H1 (cell line): Measurements from ENCODE around the gene CDC42EP5. TPM values are rescaled to one million over a fixed set of nuclear protein-coding genes. Genes with fewer than 3 reads are reported as not detected.

Source experiments
- CTCF ChIA-PET: fragments of 300-600 bp; sonication (Branson Sonifier 250); formaldehyde crosslinking; loops from one replicate; lab custom pipeline; 2021; ENCODE audit not compliant: partially characterized antibody; lab: Charles Lee
- POLR2A ChIA-PET: fragments of 300-600 bp; sonication (Branson Sonifier 250); formaldehyde crosslinking; loops from one replicate; lab custom pipeline; 2021; ENCODE audit warnings: inconsistent platforms; ENCODE audit not compliant: partially characterized antibody; lab: Charles Lee
- DNase-seq, 2 experiments: peaks; one replicate each; pipeline versions ENCODE4 v3.0.0 to v3.0.0-alpha.2; 2010 to 2022; ENCODE audit warnings: low spot score in 2 of 2, low read depth in 1 of 2, mixed read lengths in 1 of 2
- FAIRE-seq: peaks from 2 replicates; lab custom pipeline; 2011; peaks lifted over from hg19 to GRCh38; lab: Jason Lieb, UNC
- H2AFZ ChIP-seq: 2 replicates; pipeline ENCODE4 v1.8.1; 2012; ENCODE audit warnings: low read length, inconsistent platforms
- H2AK5ac ChIP-seq: 2 replicates; pipeline ENCODE4 v1.6.1; 2013; ENCODE audit warnings: low read depth, low read length
- H2BK120ac ChIP-seq: replicated peaks from 2 replicates; pipeline ENCODE3; 2013; ENCODE audit warnings: low read depth, low read length, inconsistent platforms
- H2BK12ac ChIP-seq: 2 replicates; pipeline ENCODE4 v1.6.1; 2013; ENCODE audit warnings: low read depth, low read length
- H2BK15ac ChIP-seq: 2 replicates; pipeline ENCODE4 v1.6.1; 2013; ENCODE audit warnings: low read length
- H2BK20ac ChIP-seq: 2 replicates; pipeline ENCODE4 v1.6.1; 2013; ENCODE audit warnings: low read length
- H2BK5ac ChIP-seq: 2 replicates; pipeline ENCODE4 v1.6.1; 2013; ENCODE audit warnings: low read depth, low read length
- H3K14ac ChIP-seq: 2 replicates; pipeline ENCODE4 v1.6.1; 2013; ENCODE audit warnings: inconsistent platforms; ENCODE audit not compliant: insufficient read length
- H3K18ac ChIP-seq: 2 replicates; pipeline ENCODE4 v1.6.1; 2013; ENCODE audit warnings: low read length; ENCODE audit errors: extremely low read depth
- H3K23ac ChIP-seq: 2 replicates; pipeline ENCODE4 v1.6.1; 2013; ENCODE audit warnings: inconsistent platforms; ENCODE audit not compliant: insufficient read length
- H3K23me2 ChIP-seq: 2 replicates; pipeline ENCODE4 v1.6.1; 2013; ENCODE audit warnings: low read depth, low read length
- H3K27ac ChIP-seq: 2 replicates; pipeline ENCODE4 v1.6.1; 2011; ENCODE audit warnings: low read depth, low read length, inconsistent platforms
- H3K27me3 ChIP-seq, 4 experiments: replicated peaks in 1 of 4; 1 replicate in 1 of 4; 2 replicates in 3 of 4; pipeline versions ENCODE4 v1.6.1 to v1.8.1; 2011 to 2013; ENCODE audit warnings: low read length in 3 of 4, mild to moderate bottlenecking in 3 of 4, inconsistent platforms in 2 of 4, mixed read lengths in 2 of 4, moderate library complexity in 1 of 4; ENCODE audit not compliant: control insufficient read depth in 3 of 4, insufficient read depth in 3 of 4; ENCODE audit errors: extremely low read depth in 1 of 4
- H3K36me3 ChIP-seq, 4 experiments: 2 replicates each; pipeline versions ENCODE4 v1.6.1 to v1.8.1; 2011 to 2013; ENCODE audit warnings: mild to moderate bottlenecking in 4 of 4, low read length in 3 of 4, moderate library complexity in 2 of 4, control low read depth in 1 of 4, inconsistent platforms in 1 of 4; ENCODE audit not compliant: insufficient read depth in 4 of 4, control insufficient read depth in 2 of 4
- H3K4ac ChIP-seq: replicated peaks from 2 replicates; pipeline ENCODE3; 2013; ENCODE audit warnings: low read length, low read depth, mixed read lengths, inconsistent platforms; ENCODE audit not compliant: insufficient read length
- H3K4me1 ChIP-seq, 4 experiments: replicated peaks in 1 of 4; 1 replicate in 1 of 4; 2 replicates in 3 of 4; pipeline versions ENCODE4 v1.6.1 to v1.8.1; 2011 to 2013; ENCODE audit warnings: low read length in 3 of 4, inconsistent platforms in 2 of 4, mixed read lengths in 1 of 4; ENCODE audit not compliant: insufficient read depth in 4 of 4, control insufficient read depth in 3 of 4
- H3K4me2 ChIP-seq, 2 experiments: 2 replicates each; pipeline versions ENCODE4 v1.6.1 to v1.8.1; 2011 to 2013; ENCODE audit warnings: low read depth in 2 of 2, low read length in 2 of 2, control low read depth in 1 of 2, inconsistent platforms in 1 of 2, mild to moderate bottlenecking in 1 of 2; ENCODE audit not compliant: insufficient read depth in 1 of 2
- H3K4me3 ChIP-seq, 4 experiments: fragments of 200-600, 300-600 bp in 1 of 4; sonication (generic), shearing (Covaris generic), sonication (Bioruptor Twin) in 1 of 4; 2 replicates each; pipeline versions ENCODE4 v1.5.1 to v1.8.1; 2011 to 2016; ENCODE audit warnings: low read length in 4 of 4, low read depth in 3 of 4, control low read depth in 2 of 4, inconsistent platforms in 2 of 4, mild to moderate bottlenecking in 2 of 4, mixed read lengths in 1 of 4, moderate library complexity in 1 of 4; ENCODE audit not compliant: insufficient read depth in 2 of 4; ENCODE audit errors: extremely low read depth in 1 of 4
- H3K56ac ChIP-seq: replicated peaks from 2 replicates; pipeline ENCODE3; 2013; ENCODE audit warnings: low read depth, mild to moderate bottlenecking, mixed read lengths, low read length, inconsistent platforms; ENCODE audit not compliant: insufficient read length
- H3K79me1 ChIP-seq: 2 replicates; pipeline ENCODE4 v1.6.1; 2013; ENCODE audit warnings: low read depth, low read length, control low read depth
- H3K79me2 ChIP-seq, 2 experiments: 2 replicates each; pipeline versions ENCODE4 v1.6.1 to v1.8.1; 2012 to 2013; ENCODE audit warnings: low read length in 2 of 2, mild to moderate bottlenecking in 2 of 2, inconsistent platforms in 1 of 2; ENCODE audit not compliant: insufficient read depth in 2 of 2, control insufficient read depth in 1 of 2
- H3K9ac ChIP-seq, 4 experiments: replicated peaks in 1 of 4; 1 replicate in 1 of 4; 2 replicates in 3 of 4; pipeline versions ENCODE4 v1.6.1 to v1.8.1; 2011 to 2013; ENCODE audit warnings: low read depth in 3 of 4, low read length in 3 of 4, control low read depth in 2 of 4, mild to moderate bottlenecking in 2 of 4, moderate library complexity in 2 of 4, inconsistent platforms in 1 of 4; ENCODE audit errors: extremely low read depth in 1 of 4
- H3K9me3 ChIP-seq, 2 experiments: 2 replicates each; pipeline versions ENCODE4 v1.6.1 to v1.8.1; 2012 to 2013; ENCODE audit warnings: mild to moderate bottlenecking in 2 of 2, moderate library complexity in 2 of 2, control low read depth in 1 of 2, inconsistent platforms in 1 of 2, low read depth in 1 of 2, low read length in 1 of 2, mixed read lengths in 1 of 2; ENCODE audit not compliant: insufficient read depth in 2 of 2
- H4K20me1 ChIP-seq, 2 experiments: replicated peaks in 1 of 2; 2 replicates each; pipeline versions ENCODE3 to v1.8.1; 2011 to 2013; ENCODE audit warnings: inconsistent platforms in 2 of 2, low read length in 2 of 2, mild to moderate bottlenecking in 1 of 2; ENCODE audit not compliant: insufficient read depth in 2 of 2, control insufficient read depth in 1 of 2
- H4K5ac ChIP-seq: 2 replicates; pipeline ENCODE4 v1.6.1; 2013; ENCODE audit warnings: low read length, low read depth, mixed read lengths, inconsistent platforms; ENCODE audit not compliant: insufficient read length
- H4K8ac ChIP-seq: 2 replicates; pipeline ENCODE4 v1.8.0; 2013; ENCODE audit warnings: mild to moderate bottlenecking, moderate library complexity, low read length, inconsistent platforms; ENCODE audit not compliant: insufficient read depth; ENCODE audit errors: extremely low read depth
- H4K91ac ChIP-seq: replicated peaks from 2 replicates; pipeline ENCODE3; 2013; ENCODE audit warnings: low read length, mixed read lengths, inconsistent platforms; ENCODE audit not compliant: insufficient read length
- HDAC6 ChIP-seq: IDR thresholded peaks from one replicate; pipeline ENCODE4 v1.7.1; 2012; ENCODE audit warnings: low read depth, mild to moderate bottlenecking, inconsistent platforms, low read length, moderate library complexity
- POLR2AphosphoS5 ChIP-seq: IDR thresholded peaks from 2 replicates; pipeline ENCODE4 v1.6.1; 2011; ENCODE audit warnings: low read depth, low read length
- WGBS, 2 experiments: shearing (Covaris generic) in 1 of 2; methylation state at CpG; one replicate each; pipeline versions ENCODE4 v1.1.6 to v1.1.7; 2013 to 2015; ENCODE audit warnings: low lambda C conversion rate in 2 of 2, mixed read lengths in 2 of 2, inconsistent platforms in 1 of 2, low coverage in 1 of 2, missing lambda C conversion rate in 1 of 2; ENCODE audit not compliant: insufficient replicate concordance in 2 of 2, insufficient coverage in 1 of 2, insufficient read length in 1 of 2; ENCODE audit errors: extremely low coverage in 1 of 2, missing lambda C conversion rate in 1 of 2; 5-methylcytosine and 5-hydroxymethylcytosine counted together
- polyA plus RNA-seq, 7 experiments: library from polyadenylated mRNA; depleted of rRNA in 3 of 7; stranded (reverse) in 5 of 7; unstranded in 2 of 7; fragments of >200 nt in 5 of 7; fragments of 200-250 nt in 2 of 7; gene quantifications; 1 replicate in 5 of 7; 2 replicates in 1 of 7; 4 replicates in 1 of 7; pipeline versions ENCODE4 v1.2.1 to v1.2.3, GENCODE V29; 2011 to 2013; ENCODE audit warnings: missing spikeins in 2 of 7, mixed read lengths in 2 of 7
- total RNA-seq: library from RNA; stranded (reverse); fragmentation: NEBNext Ultra II Directional; extraction: Animal tissue kit (Norgen Biotek cat#: 25700); gene quantifications from 2 replicates; pipeline ENCODE4 v1.2.1, GENCODE V29; 2021

CDC42EP5 gene
- total and polyA plus RNA-seq, 2 of the 8 experiments (the other 6 are each of a cell fraction or from before 2014, with no cell fraction given), result 1.8 to 2.1 TPM

- CTCF ChIA-PET, result interaction anchor here (1.2 to 1.3 kb wide), 2 partner anchors 11 to 61 kb away, joined by 3 to 4 read pairs; no protein-coding TSS in a partner anchor
- Histone ChIP-seq H3K36me3 (peaks cover 37 to 52% (median 50%) of the 10 kb centered on the region in 4 experiments), H4K5ac (no peak overlapping the region), H3K27me3 (no peaks in the 10 kb centered on the region), H2AFZ (no peak overlapping the region), H3K9ac (no peak overlapping the region), H3K4me1 (peaks cover 0 to 2% (median under 1%) of the 10 kb centered on the region in 4 experiments; a peak in 5 of 7 replicates), H3K79me2 (peaks cover 16 to 53% of the 10 kb centered on the region in 2 experiments), H2BK15ac (no peak overlapping the region), H2BK12ac (no peak overlapping the region), H4K20me1 (peaks cover 18 to 46% of the 10 kb centered on the region in 2 experiments)
- FAIRE-seq, result no peak
- no peak for TF ChIP-seq POLR2AphosphoS5
- no peak for TF ChIP-seq HDAC6
- TF ChIP-seq, all 59 proteins: peak for 0
- H3K23me2 ChIP-seq, result peaks cover 6% of the 10 kb centered on the region; the same call in 1 of the 2 replicates
- H2AK5ac ChIP-seq, result no peak overlapping the region
- no peak overlapping the region for H2BK20ac ChIP-seq
- no peak overlapping the region for H3K4ac ChIP-seq
- no peak overlapping the region for H2BK120ac ChIP-seq
- H2BK5ac ChIP-seq, result no peak overlapping the region
- no peak overlapping the region for H3K18ac ChIP-seq
- no peak for DNase-seq
- POLR2A ChIA-PET, result interaction anchor here (1.6 to 10.3 kb wide), 3 partner anchors 9 to 30 kb away, joined by 3 to 129 read pairs (median 29); partner anchors contain the start of gene LENG9
- H3K27ac ChIP-seq, result no peak overlapping the region
- no peak overlapping the region for H3K56ac ChIP-seq
- no peak overlapping the region for H4K91ac ChIP-seq
- H3K23ac ChIP-seq, result no peak overlapping the region
- H4K8ac ChIP-seq, result no peak overlapping the region
- peaks cover 18% of the 10 kb centered on the region for H3K79me1 ChIP-seq
- 96% methylated on average over 11 of the region's 11 CpGs; no CpG with 5 or more reads in 1 of the 2 experiments for WGBS, 2 experiments
- no peak overlapping the region for H3K4me2 ChIP-seq
- H3K4me3 ChIP-seq, result no peak overlapping the region
- no peaks in the 10 kb centered on the region for H3K9me3 ChIP-seq
- H3K14ac ChIP-seq, result no peak overlapping the region
Observed at GRCh38 chr19:54451997-54452396, 21.1 kb downstream of the CDC42EP5 start.
